Esophagus squamous epithelium (tissue), 5 donors: Measurements from ENCODE around the gene TLNRD1. TPM values are rescaled to one million over a fixed set of nuclear protein-coding genes. Genes with fewer than 3 reads are reported as not detected.

Experiments used
- DNase-seq: peaks from one replicate; lab custom pipeline; 2025; lab: John Stamatoyannopoulos, UW
- H3K27ac ChIP-seq, 4 donors: fragments of 200-600 bp; sonication (generic); one replicate each; pipeline ENCODE4 v1.5.1; 2016 to 2019; ENCODE audit warnings: mild to moderate bottlenecking in 1 of 4
- H3K27me3 ChIP-seq, 4 donors: fragments of 200-600 bp; sonication (generic); 1 replicate in 3 of 4; 2 replicates in 1 of 4; pipeline versions ENCODE4 v1.5.1 to v1.6.0; 2017 to 2021; ENCODE audit warnings: antibody characterized with exemption in 1 of 4
- H3K36me3 ChIP-seq, 3 donors: fragments of 200-600 bp; sonication (generic); one replicate each; pipeline ENCODE4 v1.5.1; 2016 to 2019
- H3K4me1 ChIP-seq, 3 donors: fragments of 200-600 bp; sonication (generic); one replicate each; pipeline ENCODE4 v1.5.1; 2017 to 2019
- H3K4me3 ChIP-seq, 4 donors: fragments of 200-600 bp; sonication (generic); 1 replicate in 3 of 4; 2 replicates in 1 of 4; pipeline ENCODE4 v1.5.1; 2016 to 2019; ENCODE audit warnings: mild to moderate bottlenecking in 2 of 4, moderate library complexity in 1 of 4
- H3K9me3 ChIP-seq, 3 donors: fragments of 200-600 bp; sonication (generic); one replicate each; pipeline ENCODE4 v1.5.1; 2016 to 2019
- CTCF ChIP-seq, 6 experiments: fragments of 450-650 bp in 4 of 6; fragments of 200-600 bp in 2 of 6; sonication (generic) in 2 of 6; IDR thresholded peaks; one replicate each; pipeline ENCODE4 v1.5.1; 2016 to 2019; ENCODE audit warnings: antibody characterized with exemption in 6 of 6, mild to moderate bottlenecking in 4 of 6, moderate library complexity in 4 of 6
- POLR2A ChIP-seq, 4 donors: fragments of 450-650 bp; IDR thresholded peaks; one replicate each; pipeline ENCODE4 v1.6.1; 2017; ENCODE audit warnings: antibody characterized with exemption in 4 of 4, mild to moderate bottlenecking in 4 of 4, moderate library complexity in 3 of 4
- WGBS, 2 donors: methylation state at CpG; one replicate each; pipeline ENCODE4 v1.1.5; 2018; 5-methylcytosine and 5-hydroxymethylcytosine counted together
- intact Hi-C: fragments of 100-400 bp; cut with DNase I; formaldehyde crosslinking; loops from one replicate; pipeline ENCODE4 v1.15.0; 2022
- total RNA-seq, 4 donors: library from RNA; depleted of rRNA; stranded (reverse); fragments of >200 nt; gene quantifications; one replicate each; pipeline ENCODE4 v1.1.0, GENCODE V29; 2016
- donor health status: DM: yes; HTN: yes; CAD: no.

The TLNRD1 gene
- total RNA-seq, 4 donors from 2014 or later = 17.2 to 57.8 (median 22.6) TPM

- intact Hi-C loops = no loop called here
- TF ChIP-seq POLR2A (IDR thresholded peaks at IDR 0.05) (no peak), CTCF (IDR thresholded peaks at IDR 0.05) (no peak)
- H3K27me3 ChIP-seq = no peaks in the 10 kb centered on the region
- H3K4me3 ChIP-seq = no peak overlapping the region
- WGBS, 2 donors = 87 to 90% methylated on average over 7 to 8 of the region's 8 CpGs
- peaks cover 4 to 29% (median 12%) of the 10 kb centered on the region in 3 donors for H3K4me1 ChIP-seq
- DNase-seq = no peak
- H3K27ac ChIP-seq = peak overlapping the region in 1 of 4 donors; percentile 86
- no peaks in the 10 kb centered on the region for H3K36me3 ChIP-seq
- H3K9me3 ChIP-seq = peaks cover 0 to 4% (median 0%) of the 10 kb centered on the region in 3 donors
Measured at GRCh38 chr15:81024936-81025335, 24.2 kb downstream of the TLNRD1 start.

- DNase-seq = no peak
- Histone ChIP-seq H3K4me3 (no peak overlapping the region), H3K27me3 (no peaks in the 10 kb centered on the region), H3K4me1 (peaks cover 4 to 31% (median 12%) of the 10 kb centered on the region in 3 donors), H3K9me3 (peaks cover 0 to 4% (median 0%) of the 10 kb centered on the region in 3 donors), H3K36me3 (no peaks in the 10 kb centered on the region), H3K27ac (no peak overlapping the region)
- intact Hi-C loops = no loop called here
- no peak for TF ChIP-seq CTCF (IDR thresholded peaks at IDR 0.05)
- 66 to 87% methylated on average over 4 of the region's 4 CpGs for WGBS, 2 donors
Measured at GRCh38 chr15:81025721-81026370, 25.1 kb downstream of the TLNRD1 start.

- TF ChIP-seq POLR2A (IDR thresholded peaks at IDR 0.05) (no peak), CTCF (IDR thresholded peaks at IDR 0.05) (no peak)
- intact Hi-C loops = no loop called here
- Histone ChIP-seq H3K36me3 (no peaks in the 10 kb centered on the region), H3K27me3 (no peaks in the 10 kb centered on the region), H3K27ac (no peak overlapping the region), H3K4me1 (peaks cover 4 to 31% (median 12%) of the 10 kb centered on the region in 3 donors), H3K4me3 (no peak overlapping the region), H3K9me3 (peaks cover 0 to 4% (median 0%) of the 10 kb centered on the region in 3 donors)
- 96 to 97% methylated on average over 2 of the region's 2 CpGs for WGBS, 2 donors
- no peak for DNase-seq
Measured at GRCh38 chr15:81026836-81027599, 26.3 kb downstream of the TLNRD1 start.

- peak overlapping the region in 3 of 4 donors; percentile 4 to 50 (median 40) for H3K27ac ChIP-seq
- DNase-seq = no peak
- intact Hi-C loops = no loop called here
Measured at GRCh38 chr15:81029414-81030300, 28.9 kb downstream of the TLNRD1 start.

More at GRCh38 chr15:81029414-81030300, 28.9 kb downstream of the TLNRD1 start:
- Histone ChIP-seq H3K9me3 (peaks cover 0 to 4% (median 0%) of the 10 kb centered on the region in 3 donors), H3K27me3 (no peaks in the 10 kb centered on the region), H3K4me1 (peaks cover 0 to 34% (median 15%) of the 10 kb centered on the region in 3 donors), H3K36me3 (no peaks in the 10 kb centered on the region), H3K4me3 (no peak overlapping the region)
- TF ChIP-seq CTCF (IDR thresholded peaks at IDR 0.05) (no peak), POLR2A (IDR thresholded peaks at IDR 0.05) (no peak)
- 38 to 39% methylated on average over 3 of the region's 3 CpGs for WGBS, 2 donors
